GM06990 (cell line): ENCODE data around the gene CFAP65.

Experiments used
- DNase-seq: peaks from one replicate; pipeline ENCODE4 v3.0.0-alpha.2; 2011; ENCODE audit not compliant: insufficient read length; ENCODE audit errors: extremely low read depth
- H3K27me3 ChIP-seq: replicated peaks from 2 replicates; pipeline ENCODE4 v1.6.0; 2011; ENCODE audit warnings: low read length; ENCODE audit not compliant: control insufficient read depth, insufficient read depth
- H3K36me3 ChIP-seq: 2 replicates; pipeline ENCODE4 v1.5.1; 2011; ENCODE audit warnings: low read length; ENCODE audit not compliant: control insufficient read depth, insufficient read depth
- H3K4me3 ChIP-seq: replicated peaks from 2 replicates; pipeline ENCODE4 v1.5.1; 2011; ENCODE audit warnings: low read depth, mild to moderate bottlenecking, control low read depth, low read length
- TF ChIP-seq, protein P1 (sequence below): IDR thresholded peaks from 2 replicates; pipeline ENCODE4 v1.5.1; 2011; ENCODE audit warnings: low read length, control low read depth, mild to moderate bottlenecking, inconsistent platforms; ENCODE audit not compliant: insufficient read depth, poor library complexity, severe bottlenecking

CFAP65 gene

DNA sequence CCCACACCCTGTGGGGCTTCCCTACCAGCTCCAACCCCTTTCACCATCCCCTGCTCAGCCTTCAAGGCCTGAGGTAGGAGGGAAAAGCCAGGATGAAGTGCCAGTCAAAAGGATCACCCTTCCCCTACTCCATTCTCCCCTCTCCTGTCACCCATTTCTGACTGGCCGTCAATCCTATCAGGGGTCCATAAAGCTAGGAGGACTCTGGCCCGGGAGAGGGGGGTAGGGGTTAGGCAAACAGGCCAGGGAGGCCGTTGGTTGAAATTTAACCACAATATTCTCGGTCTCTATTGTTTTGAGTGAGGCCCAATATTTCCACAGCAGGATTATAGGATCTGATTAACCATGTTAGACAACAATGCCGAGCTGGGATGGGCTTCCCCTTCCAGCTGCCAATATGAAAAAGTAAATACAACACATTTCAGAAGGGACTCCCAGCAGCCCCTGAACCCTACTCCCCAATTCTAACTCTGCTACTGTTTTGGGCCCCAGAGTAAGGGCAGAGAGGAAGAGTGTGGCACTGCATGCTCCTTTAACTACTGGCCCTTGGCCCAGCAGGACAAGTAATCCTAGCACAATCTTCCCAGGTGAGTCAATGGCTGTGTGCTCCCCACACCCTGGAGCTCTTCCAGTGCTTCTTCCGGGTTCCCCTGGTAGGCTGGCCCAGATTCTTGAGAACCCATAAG is 30.0 kb upstream of the CFAP65 start:
- no peak overlapping the region for H3K4me3 ChIP-seq
- TF ChIP-seq, protein P1, sequence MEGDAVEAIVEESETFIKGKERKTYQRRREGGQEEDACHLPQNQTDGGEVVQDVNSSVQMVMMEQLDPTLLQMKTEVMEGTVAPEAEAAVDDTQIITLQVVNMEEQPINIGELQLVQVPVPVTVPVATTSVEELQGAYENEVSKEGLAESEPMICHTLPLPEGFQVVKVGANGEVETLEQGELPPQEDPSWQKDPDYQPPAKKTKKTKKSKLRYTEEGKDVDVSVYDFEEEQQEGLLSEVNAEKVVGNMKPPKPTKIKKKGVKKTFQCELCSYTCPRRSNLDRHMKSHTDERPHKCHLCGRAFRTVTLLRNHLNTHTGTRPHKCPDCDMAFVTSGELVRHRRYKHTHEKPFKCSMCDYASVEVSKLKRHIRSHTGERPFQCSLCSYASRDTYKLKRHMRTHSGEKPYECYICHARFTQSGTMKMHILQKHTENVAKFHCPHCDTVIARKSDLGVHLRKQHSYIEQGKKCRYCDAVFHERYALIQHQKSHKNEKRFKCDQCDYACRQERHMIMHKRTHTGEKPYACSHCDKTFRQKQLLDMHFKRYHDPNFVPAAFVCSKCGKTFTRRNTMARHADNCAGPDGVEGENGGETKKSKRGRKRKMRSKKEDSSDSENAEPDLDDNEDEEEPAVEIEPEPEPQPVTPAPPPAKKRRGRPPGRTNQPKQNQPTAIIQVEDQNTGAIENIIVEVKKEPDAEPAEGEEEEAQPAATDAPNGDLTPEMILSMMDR, result no peak
- no peaks in the 10 kb centered on the region for H3K27me3 ChIP-seq
- H3K36me3 ChIP-seq, result no peaks in the 10 kb centered on the region
- no peak for DNase-seq

DNA sequence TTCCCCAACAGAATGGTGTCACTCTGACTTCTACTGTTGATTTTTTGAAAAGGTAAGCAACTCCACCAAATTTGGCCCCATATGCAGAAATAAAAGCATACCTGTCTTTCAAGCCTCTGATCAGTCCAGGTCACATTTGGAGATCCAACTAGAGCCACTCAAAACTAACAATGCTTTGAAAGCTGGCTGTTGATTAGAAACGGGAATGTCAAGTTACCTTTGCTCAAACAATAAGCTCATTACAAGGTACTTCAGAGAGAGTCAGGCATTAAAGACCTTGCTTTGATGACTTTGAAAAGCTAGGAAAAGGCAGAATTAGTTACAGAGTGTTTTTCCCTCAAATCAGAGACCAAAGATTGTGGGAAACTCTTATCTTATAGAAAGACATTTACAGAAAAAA is 24.2 kb upstream of the CFAP65 start:
- H3K27me3 ChIP-seq, result no peaks in the 10 kb centered on the region
- no peak for DNase-seq
- no peak overlapping the region for H3K4me3 ChIP-seq
- H3K36me3 ChIP-seq, result no peaks in the 10 kb centered on the region
- TF ChIP-seq, protein P1, result no peak

DNA sequence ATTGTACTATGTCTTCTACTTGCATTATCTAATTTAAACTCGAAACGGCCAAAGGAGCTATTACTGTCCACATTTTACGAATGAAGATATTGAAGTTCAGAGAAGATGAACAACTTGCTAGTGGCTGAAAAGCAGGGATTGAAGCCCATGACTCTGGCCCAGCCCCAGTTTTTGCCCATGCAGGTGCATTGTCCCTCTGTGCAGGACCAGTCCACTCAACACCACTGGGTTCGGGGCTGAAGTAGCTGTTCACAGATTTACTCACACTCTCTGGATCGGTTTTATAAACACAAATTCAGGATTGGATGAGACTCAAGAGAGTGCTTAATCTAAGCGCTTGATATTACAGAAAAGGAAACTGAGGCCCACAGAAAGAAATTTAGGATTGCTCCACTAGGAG is 20.8 kb upstream of the CFAP65 start:
- DNase-seq, result no peak
- H3K27me3 ChIP-seq, result no peaks in the 10 kb centered on the region; the same call in 1 of the 2 replicates
- TF ChIP-seq, protein P1, result no peak

DNA sequence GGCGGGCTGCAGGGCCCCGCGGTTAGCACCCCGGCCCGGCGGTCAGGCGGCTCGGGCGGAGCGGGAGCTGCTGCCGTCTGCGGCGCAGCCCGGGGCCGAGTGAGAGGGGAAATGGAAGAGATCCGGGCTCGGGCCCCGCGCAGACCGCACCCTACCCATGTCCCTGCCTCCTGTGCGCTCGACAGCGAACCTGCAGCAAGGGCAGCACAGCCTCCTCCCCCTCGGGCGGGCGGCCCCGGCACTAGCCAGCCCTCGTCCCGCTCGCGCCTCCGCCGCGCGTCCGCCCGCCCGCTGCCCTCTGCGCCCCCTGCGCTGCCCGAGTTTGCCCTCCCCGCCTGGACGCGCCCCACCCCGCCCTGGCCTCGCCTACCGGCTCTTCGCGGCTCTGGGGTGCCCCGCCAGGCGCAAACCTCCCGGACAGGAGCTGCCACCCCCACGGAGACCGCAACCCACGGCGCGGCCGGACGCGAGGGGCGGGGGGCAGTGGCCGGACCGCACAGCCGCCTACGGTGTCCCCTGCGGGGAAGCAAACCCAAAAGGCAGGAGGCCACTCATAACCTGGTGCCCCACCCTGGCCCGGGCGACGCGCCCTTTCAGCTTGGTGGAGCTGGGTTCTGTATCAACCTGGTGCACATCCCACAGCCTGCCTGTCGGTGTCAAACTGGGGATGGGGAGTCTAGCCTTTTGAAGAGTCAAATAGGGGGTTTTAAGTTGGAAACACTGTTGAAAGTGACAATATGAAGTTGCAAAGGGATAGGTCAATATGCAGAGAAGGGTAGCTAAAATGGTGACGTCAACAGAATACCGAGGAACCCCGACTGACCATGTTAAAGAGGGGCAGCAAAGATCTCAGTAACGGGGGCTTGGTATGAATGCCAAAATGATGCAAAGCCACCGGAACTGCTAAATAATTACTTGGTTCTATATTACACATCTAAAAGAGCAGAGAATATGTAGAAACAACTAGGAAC is 19.8 kb upstream of the CFAP65 start, which contains the start of gene IHH:
IHH (minus strand) TSS at position 101 of the 971 bp plus-strand sequence. CDS start 454 bp downstream, outside the sequence.
- no peak for DNase-seq
- H3K27me3 ChIP-seq, result no peaks in the 10 kb centered on the region; the same call in 1 of the 2 replicates
- no peaks in the 10 kb centered on the region for H3K36me3 ChIP-seq
- TF ChIP-seq, protein P1, result no peak
- H3K4me3 ChIP-seq, result no peak within 1 kb of the TSS

More for the DNA sequence above, 20.8 kb upstream of the CFAP65 start:
- H3K4me3 ChIP-seq, result no peak overlapping the region
- H3K36me3 ChIP-seq, result no peaks in the 10 kb centered on the region

DNA sequence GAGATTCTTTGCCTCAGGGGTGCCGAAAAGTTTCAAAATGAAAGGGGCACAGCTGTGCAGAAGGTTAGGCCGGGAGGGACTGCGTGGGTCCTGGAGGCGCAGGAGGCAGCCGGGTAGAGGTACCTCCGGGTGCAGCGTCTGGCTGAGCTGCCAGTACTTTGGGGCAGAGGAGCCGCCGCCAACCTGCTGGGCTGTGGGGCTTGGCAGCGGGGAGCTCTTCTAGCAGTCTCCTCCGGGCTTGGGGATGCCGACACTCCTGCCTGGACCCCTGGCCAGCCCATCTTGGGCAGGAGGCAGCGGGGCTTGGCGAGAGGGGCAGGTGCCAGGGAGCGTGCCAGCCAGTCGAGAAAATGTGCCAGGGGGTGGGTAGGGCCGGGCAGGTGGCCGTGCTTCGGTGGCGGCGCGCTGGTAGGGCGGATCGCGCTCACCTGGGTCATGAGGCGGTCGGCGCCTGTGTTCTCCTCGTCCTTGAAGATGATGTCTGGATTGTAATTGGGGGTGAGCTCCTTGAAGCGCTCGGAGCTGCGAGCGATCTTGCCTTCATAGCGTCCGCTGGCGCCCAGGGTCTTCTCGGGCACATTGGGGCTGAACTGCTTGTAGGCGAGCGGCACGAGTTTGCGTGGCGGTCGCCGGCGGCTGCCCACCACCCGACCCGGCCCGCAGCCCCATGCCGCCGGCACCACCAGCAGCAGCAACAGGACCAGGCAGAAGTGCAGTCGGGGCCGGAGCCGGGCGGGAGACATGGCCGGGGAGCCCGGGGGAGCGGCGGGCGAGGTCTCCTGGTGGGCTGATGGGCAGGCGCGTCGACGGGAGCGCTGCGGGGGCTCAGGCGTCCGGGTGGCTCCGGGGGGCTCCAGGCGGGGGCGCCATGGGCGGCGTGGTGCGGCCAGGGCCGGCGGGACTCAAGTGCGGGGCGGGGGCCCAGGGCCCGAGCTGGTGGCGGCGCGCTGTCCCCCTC is 18.7 kb upstream of the CFAP65 start:
- Histone ChIP-seq H3K4me3 (no peak overlapping the region), H3K27me3 (no peaks in the 10 kb centered on the region; the same call in 1 of the 2 replicates), H3K36me3 (no peaks in the 10 kb centered on the region)
- DNase-seq, result no peak
- TF ChIP-seq, protein P1, result no peak
